Mesenchymal stem cell (in vitro differentiated cells and primary cell): ENCODE measurements around the gene GPR152.

Experiments used
- DNase-seq: peaks from one replicate; pipeline ENCODE4 v3.0.0-alpha.2; 2013
- H2AFZ ChIP-seq: one replicate; pipeline ENCODE4 v1.6.1; 2013; ENCODE audit warnings: low read depth, mild to moderate bottlenecking, control low read depth, inconsistent platforms, low read length, moderate library complexity
- H2AK5ac ChIP-seq: 2 replicates; pipeline ENCODE4 v1.6.1; 2013; ENCODE audit warnings: low read length, moderate library complexity, mild to moderate bottlenecking, inconsistent platforms; ENCODE audit not compliant: severe bottlenecking
- H2BK120ac ChIP-seq: one replicate; pipeline ENCODE4 v1.6.1; 2013; ENCODE audit warnings: low read depth, mild to moderate bottlenecking, inconsistent platforms, low read length, moderate library complexity
- H2BK12ac ChIP-seq, 2 experiments: one replicate each; pipeline ENCODE4 v1.6.1; 2013; ENCODE audit warnings: inconsistent platforms in 2 of 2, low read length in 2 of 2, mild to moderate bottlenecking in 2 of 2, moderate library complexity in 2 of 2, control low read depth in 1 of 2
- H2BK15ac ChIP-seq: one replicate; pipeline ENCODE4 v1.6.1; 2013; ENCODE audit warnings: mild to moderate bottlenecking, low read depth, inconsistent platforms; ENCODE audit not compliant: poor library complexity, severe bottlenecking
- H2BK5ac ChIP-seq: 2 replicates; pipeline ENCODE4 v1.6.1; 2013; ENCODE audit warnings: low read depth, mild to moderate bottlenecking, low read length, control low read depth, inconsistent platforms; ENCODE audit not compliant: poor library complexity, severe bottlenecking
- H3K14ac ChIP-seq, 2 experiments: one replicate each; pipeline ENCODE4 v1.6.1; 2013; ENCODE audit warnings: inconsistent platforms in 2 of 2, low read length in 2 of 2, control low read depth in 1 of 2, mild to moderate bottlenecking in 1 of 2, moderate library complexity in 1 of 2
- H3K18ac ChIP-seq, 2 experiments: one replicate each; pipeline ENCODE4 v1.6.1; 2013; ENCODE audit warnings: inconsistent platforms in 2 of 2, low read length in 2 of 2, control low read depth in 1 of 2, low read depth in 1 of 2, mild to moderate bottlenecking in 1 of 2
- H3K23ac ChIP-seq, 2 experiments: one replicate each; pipeline ENCODE4 v1.6.1; 2013; ENCODE audit warnings: inconsistent platforms in 2 of 2, low read length in 2 of 2, mild to moderate bottlenecking in 2 of 2, moderate library complexity in 2 of 2, control low read depth in 1 of 2
- H3K27ac ChIP-seq: 2 replicates; pipeline ENCODE4 v1.5.1; 2013; ENCODE audit warnings: mild to moderate bottlenecking, moderate library complexity, low read length, control low read depth, inconsistent platforms; ENCODE audit not compliant: poor library complexity, severe bottlenecking
- H3K27me3 ChIP-seq, 2 experiments: 2 replicates each; pipeline versions ENCODE4 v1.6.1 to v1.7.0; 2013; ENCODE audit warnings: low read length in 2 of 2, mild to moderate bottlenecking in 2 of 2, moderate library complexity in 2 of 2, control low read depth in 1 of 2, inconsistent platforms in 1 of 2; ENCODE audit not compliant: control insufficient read depth in 1 of 2, insufficient read depth in 1 of 2
- H3K36me3 ChIP-seq, 2 experiments: 2 replicates each; pipeline versions ENCODE4 v1.6.1 to v1.7.0; 2013; ENCODE audit warnings: low read length in 2 of 2, control low read depth in 1 of 2, inconsistent platforms in 1 of 2, low read depth in 1 of 2, mild to moderate bottlenecking in 1 of 2; ENCODE audit not compliant: insufficient read depth in 2 of 2, control insufficient read depth in 1 of 2
- H3K4ac ChIP-seq, 2 experiments: one replicate each; pipeline ENCODE4 v1.6.1; 2013; ENCODE audit warnings: inconsistent platforms in 2 of 2, low read length in 2 of 2, mild to moderate bottlenecking in 2 of 2, moderate library complexity in 2 of 2, control low read depth in 1 of 2, low read depth in 1 of 2
- H3K4me1 ChIP-seq: 2 replicates; pipeline ENCODE4 v1.6.1; 2013; ENCODE audit warnings: low read depth, low read length, control low read depth; ENCODE audit not compliant: control insufficient read depth, insufficient read depth
- H3K4me2 ChIP-seq: 2 replicates; pipeline ENCODE4 v1.6.1; 2013; ENCODE audit warnings: low read length, mild to moderate bottlenecking, inconsistent platforms; ENCODE audit not compliant: poor library complexity, severe bottlenecking
- H3K4me3 ChIP-seq, 2 experiments: 2 replicates each; pipeline versions ENCODE4 v1.5.1 to v1.7.0; 2013; ENCODE audit warnings: low read length in 2 of 2, mild to moderate bottlenecking in 2 of 2, control low read depth in 1 of 2, low read depth in 1 of 2; ENCODE audit not compliant: insufficient read depth in 1 of 2
- H3K79me1 ChIP-seq: replicated peaks from 2 replicates; pipeline ENCODE4 v1.6.1; 2013; ENCODE audit warnings: mild to moderate bottlenecking, control low read depth, low read length, inconsistent platforms; ENCODE audit not compliant: poor library complexity, severe bottlenecking
- H3K9ac ChIP-seq: 2 replicates; pipeline ENCODE4 v1.7.0; 2013; ENCODE audit warnings: mild to moderate bottlenecking, low read length, moderate library complexity
- H3K9me3 ChIP-seq: 2 replicates; pipeline ENCODE4 v1.7.0; 2013; ENCODE audit warnings: mild to moderate bottlenecking, low read length; ENCODE audit not compliant: control insufficient read depth
- H4K8ac ChIP-seq: one replicate; pipeline ENCODE4 v1.6.1; 2013; ENCODE audit warnings: inconsistent platforms, mild to moderate bottlenecking, low read length, moderate library complexity
- H4K91ac ChIP-seq: one replicate; pipeline ENCODE4 v1.6.1; 2013; ENCODE audit warnings: mild to moderate bottlenecking, low read length, inconsistent platforms
- WGBS: methylation state at CpG from one replicate; pipeline ENCODE4 v1.1.7; 2013; ENCODE audit warnings: mixed read lengths; 5-methylcytosine and 5-hydroxymethylcytosine counted together

GPR152 gene

GRCh38 chr11:67440229-67441097 lies 12.1 kb downstream of the GPR152 start:
- Histone ChIP-seq H3K4ac (no peak overlapping the region), H4K91ac (no peak overlapping the region), H2BK5ac (no peak overlapping the region), H4K8ac (no peak overlapping the region), H3K9me3 (no peaks in the 10 kb centered on the region), H2AK5ac (no peak overlapping the region), H3K14ac (no peak overlapping the region), H2BK12ac (peak overlapping the region in 1 of 2 experiments; percentile 26), H2BK15ac (no peak overlapping the region), H3K27ac (peak overlapping the region; percentile 0), H3K79me1 (peaks cover 7% of the 10 kb centered on the region), H3K4me2 (no peak overlapping the region), H3K36me3 (peaks cover 45 to 66% of the 10 kb centered on the region in 2 experiments), H3K27me3 (no peaks in the 10 kb centered on the region), H3K9ac (no peak overlapping the region), H3K23ac (no peak overlapping the region), H2BK120ac (no peak overlapping the region), H3K4me1 (peaks cover 72% of the 10 kb centered on the region), H2AFZ (no peak overlapping the region), H3K4me3 (no peak overlapping the region), H3K18ac (no peak overlapping the region)
- DNase-seq = no peak
- WGBS = 91% methylated on average over 17 of the region's 17 CpGs

- Histone ChIP-seq H3K9ac (no peak overlapping the region), H3K23ac (no peak overlapping the region), H3K27me3 (no peaks in the 10 kb centered on the region), H3K9me3 (no peaks in the 10 kb centered on the region), H3K14ac (no peak overlapping the region), H3K4me2 (no peak overlapping the region), H3K79me1 (peaks cover 13% of the 10 kb centered on the region), H3K36me3 (peaks cover 53 to 75% of the 10 kb centered on the region in 2 experiments), H3K4ac (no peak overlapping the region), H2BK12ac (no peak overlapping the region), H4K91ac (no peak overlapping the region), H2BK120ac (no peak overlapping the region), H2AK5ac (peak overlapping the region; percentile 89), H3K27ac (peak overlapping the region; percentile 81), H2BK5ac (no peak overlapping the region), H3K4me3 (no peak overlapping the region), H2AFZ (no peak overlapping the region), H2BK15ac (no peak overlapping the region), H4K8ac (no peak overlapping the region), H3K4me1 (peaks cover 78% of the 10 kb centered on the region), H3K18ac (no peak overlapping the region)
- DNase-seq = peak; percentile 34
- WGBS = 92% methylated on average over 31 of the region's 31 CpGs
These were observed 13.0 kb downstream of the GPR152 start for GRCh38 chr11:67439321-67440228.

- no peak overlapping the region for H3K4ac ChIP-seq
- DNase-seq = no peak
- peak overlapping the region; percentile 26 for H2BK15ac ChIP-seq
- no peaks in the 10 kb centered on the region for H3K9me3 ChIP-seq
- H2BK120ac ChIP-seq = no peak overlapping the region
- H3K4me1 ChIP-seq = peaks cover 78% of the 10 kb centered on the region
- no peak overlapping the region for H3K4me2 ChIP-seq
- peaks cover 66 to 87% of the 10 kb centered on the region in 2 experiments for H3K36me3 ChIP-seq
- H3K4me3 ChIP-seq = no peak overlapping the region
- WGBS = 96% methylated on average over 30 of the region's 41 CpGs
- H3K23ac ChIP-seq = no peak overlapping the region
- H2BK5ac ChIP-seq = no peak overlapping the region
- H3K14ac ChIP-seq = no peak overlapping the region
- no peaks in the 10 kb centered on the region for H3K27me3 ChIP-seq
- peak overlapping the region; percentile 97 for H2AK5ac ChIP-seq
- no peak overlapping the region for H2BK12ac ChIP-seq
- no peak overlapping the region for H2AFZ ChIP-seq
- no peak overlapping the region for H4K91ac ChIP-seq
- no peak overlapping the region for H3K9ac ChIP-seq
- H3K27ac ChIP-seq = peak overlapping the region; percentile 93
- H3K79me1 ChIP-seq = peaks cover 23% of the 10 kb centered on the region
- H4K8ac ChIP-seq = no peak overlapping the region
- no peak overlapping the region for H3K18ac ChIP-seq
These were observed 14.2 kb downstream of the GPR152 start for GRCh38 chr11:67438158-67438902.
